HG02970 (cell line): ENCODE results near the gene ZHX3.

Experiments used
- ATAC-seq: cut with Tn5 transposase; IDR thresholded peaks from one replicate; pipeline ENCODE4 v1.9.1; 2021; ENCODE audit warnings: mild to moderate bottlenecking, moderate library complexity, moderate number of reproducible peaks; ENCODE audit not compliant: unreplicated experiment, low FRiP score

Gene ZHX3

DNA sequence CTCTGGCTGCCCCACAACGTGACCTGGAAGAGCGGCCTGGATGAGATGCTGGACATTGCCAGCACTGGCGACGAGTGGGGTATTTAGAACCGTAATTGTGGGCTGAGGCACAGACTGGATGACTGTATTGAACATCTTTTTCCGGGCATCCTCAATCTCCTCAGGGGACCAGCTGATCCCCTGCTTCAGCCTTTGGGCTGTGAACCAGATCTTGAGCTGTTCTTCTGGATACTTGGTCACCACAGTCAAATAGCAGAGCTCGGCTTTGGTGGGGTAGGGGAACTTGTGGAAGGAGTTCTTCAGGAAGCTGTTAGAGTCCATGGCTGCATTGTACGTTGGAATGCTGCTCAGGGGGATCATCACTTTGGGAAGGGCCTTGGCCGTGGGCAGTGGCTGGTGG, 113.9 kb downstream of the ZHX3 start:
- no peak for ATAC-seq

- no peak for ATAC-seq
These were observed 115.1 kb downstream of the ZHX3 start for GRCh38 chr20:41202426-41202825.

- no peak for ATAC-seq
These were observed 115.8 kb downstream of the ZHX3 start for GRCh38 chr20:41201760-41202159.

- ATAC-seq: no peak
These were observed 116.9 kb downstream of the ZHX3 start for GRCh38 chr20:41200446-41201202.

GRCh38 chr20:41198443-41198842, 119.1 kb downstream of the ZHX3 start:
- ATAC-seq: no peak

DNA sequence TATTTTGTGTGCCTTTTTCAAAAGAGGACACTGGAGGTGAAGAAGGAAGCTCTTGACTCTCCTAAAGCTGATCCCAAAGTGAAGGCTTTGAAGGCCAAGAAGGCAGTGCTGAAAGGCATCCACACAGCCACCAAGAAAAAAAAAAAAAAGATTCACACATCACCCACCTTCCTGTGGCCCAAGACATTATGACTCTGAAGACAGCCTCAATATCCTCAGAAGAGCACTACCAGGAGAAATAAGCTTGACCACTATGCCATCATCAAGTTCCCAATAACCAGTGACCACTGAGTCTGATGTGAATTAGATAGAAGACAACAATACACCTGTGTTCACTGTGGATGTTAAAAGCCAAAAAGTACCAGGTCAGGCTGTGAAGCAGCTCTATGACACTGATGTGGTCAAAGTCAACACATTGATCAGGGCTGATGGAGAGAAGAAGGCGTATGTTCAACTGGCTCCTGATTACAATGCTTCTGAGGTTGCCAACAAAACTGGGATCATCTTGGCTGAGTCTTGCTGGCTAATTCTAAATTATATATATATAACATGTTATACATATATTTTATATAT, 120.8 kb downstream of the ZHX3 start:
- ATAC-seq: no peak

GRCh38 chr20:41192575-41192974, 125.0 kb downstream of the ZHX3 start:
- ATAC-seq: no peak

DNA sequence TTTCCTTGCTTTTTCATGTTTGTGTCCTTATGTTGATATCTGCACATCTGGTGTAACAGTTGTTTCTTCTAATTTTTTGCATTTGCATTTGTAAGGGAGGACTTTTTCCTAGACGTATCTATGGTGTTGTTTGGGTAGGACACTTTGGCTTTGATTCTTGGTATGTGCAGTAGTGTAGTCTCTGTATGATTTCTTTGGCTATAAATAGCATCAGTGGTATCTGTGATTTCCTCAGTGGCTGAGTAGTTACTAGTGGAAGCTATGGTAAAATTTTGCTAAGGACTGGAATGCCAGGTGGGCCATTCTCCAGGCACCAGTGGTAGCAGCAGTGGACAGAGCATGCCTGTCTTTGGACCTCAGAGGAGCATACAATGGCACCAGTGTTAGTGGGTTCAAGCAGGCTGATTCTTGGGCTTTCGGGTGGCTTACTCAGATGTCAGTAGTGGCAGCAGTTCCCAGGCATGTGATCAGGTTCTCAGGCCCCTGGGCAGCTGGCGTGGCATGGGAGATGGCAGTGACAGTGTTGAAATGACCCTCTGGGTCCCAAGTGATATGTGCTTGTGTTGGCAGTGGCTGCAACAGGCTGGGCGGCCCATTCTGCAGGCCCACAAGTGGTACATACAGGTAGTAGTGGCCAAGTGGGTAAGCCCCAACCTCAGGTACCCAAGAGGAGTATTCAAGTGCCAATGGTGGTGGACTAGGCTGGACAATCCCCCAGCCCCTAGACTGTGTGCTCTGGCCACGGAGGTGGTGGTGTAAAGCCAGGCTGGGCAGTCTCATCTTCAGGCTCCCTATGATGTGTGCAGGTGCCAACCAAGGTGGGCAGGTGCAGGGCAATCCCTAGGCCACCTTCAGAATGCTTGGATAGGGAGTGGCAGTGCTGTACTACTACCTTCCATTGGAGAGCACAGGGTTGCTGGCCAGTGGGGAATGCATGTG, 125.7 kb downstream of the ZHX3 start:
- ATAC-seq: no peak

DNA sequence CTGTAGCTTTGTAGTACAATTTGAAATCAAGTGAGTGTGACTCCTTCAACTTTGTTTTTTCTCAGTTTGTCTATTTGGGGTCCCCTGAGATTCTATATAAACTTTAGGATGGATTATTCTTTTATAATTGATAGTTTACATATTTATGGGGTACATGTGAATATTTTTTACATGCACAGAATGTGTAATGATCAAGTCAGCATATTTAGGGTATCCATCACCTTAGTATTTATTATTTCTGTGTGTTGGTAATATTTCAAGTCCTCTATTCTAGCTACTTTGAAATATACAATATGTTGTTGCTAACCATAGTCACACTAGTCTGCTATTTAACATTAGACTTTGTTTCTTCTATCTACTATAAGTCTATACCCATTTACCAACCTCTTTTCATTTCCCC, 129.9 kb downstream of the ZHX3 start:
- no peak for ATAC-seq

- ATAC-seq: no peak
These were observed 132.3 kb downstream of the ZHX3 start for GRCh38 chr20:41185013-41185757.

GRCh38 chr20:41183831-41184230, 133.7 kb downstream of the ZHX3 start:
- ATAC-seq: no peak

DNA sequence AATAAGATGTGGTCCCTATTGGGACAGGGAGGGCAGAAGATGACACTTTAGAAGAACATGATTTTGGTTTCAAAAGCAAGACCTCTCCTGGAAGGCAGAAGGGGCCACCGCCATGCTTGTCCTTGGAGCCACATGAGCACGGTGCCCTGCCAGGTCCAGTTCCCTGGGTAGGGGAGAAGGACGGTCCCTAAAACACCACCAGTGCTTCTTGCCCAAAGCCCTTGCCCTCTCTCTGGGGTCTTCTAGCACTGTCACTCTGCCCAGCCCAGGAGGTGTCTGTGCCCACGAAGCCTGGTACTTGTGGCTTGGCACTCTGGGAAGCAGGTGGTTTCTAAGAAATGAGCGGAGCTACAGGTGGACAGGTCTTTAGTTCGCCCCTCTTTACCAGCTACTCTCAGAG, 134.1 kb downstream of the ZHX3 start:
- no peak for ATAC-seq

DNA sequence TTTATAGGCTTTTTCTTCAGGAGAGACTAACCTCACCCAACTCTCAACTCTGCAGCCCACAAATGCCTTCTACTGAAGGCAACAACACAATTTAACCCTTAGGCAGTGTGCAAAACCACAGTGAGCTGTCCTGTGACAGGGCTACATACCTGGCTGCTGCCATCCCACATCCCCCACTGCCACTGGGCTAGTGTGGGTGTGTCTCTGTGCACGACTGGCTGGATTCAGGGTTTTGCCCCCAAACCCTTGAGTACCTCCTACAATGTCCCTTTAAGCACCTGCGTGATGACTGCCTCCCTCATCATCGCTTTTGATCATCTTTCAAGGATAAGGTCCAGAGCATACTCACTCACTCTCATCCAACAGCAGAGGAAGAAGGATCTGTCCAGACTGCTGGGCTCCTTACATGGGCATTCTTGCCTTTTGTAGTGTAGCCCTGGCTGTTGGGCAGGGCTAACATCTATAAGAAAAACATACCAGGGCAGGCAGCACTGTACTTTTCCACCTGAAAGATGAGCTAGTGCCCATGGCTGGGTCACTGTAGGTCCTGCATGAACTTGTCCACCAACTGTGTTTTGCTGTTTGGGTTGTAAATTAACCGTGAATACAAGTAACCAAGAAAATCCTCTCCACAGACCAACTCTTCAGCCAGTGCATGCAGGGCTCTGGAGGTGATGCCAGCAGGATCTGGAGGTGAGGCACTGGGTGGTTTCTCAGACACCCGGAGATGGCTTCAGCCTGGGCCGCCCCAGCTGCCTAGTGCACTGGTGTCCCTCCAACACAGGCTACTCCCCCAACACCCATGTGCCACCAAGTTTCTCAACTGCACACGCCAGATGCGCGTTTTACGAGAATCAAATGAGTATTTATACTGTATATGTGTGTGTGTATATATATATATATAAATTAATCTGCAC, 135.0 kb downstream of the ZHX3 start:
- ATAC-seq: no peak

- no peak for ATAC-seq
These were observed 136.0 kb downstream of the ZHX3 start for GRCh38 chr20:41181567-41181966.

- no peak for ATAC-seq
These were observed 136.8 kb downstream of the ZHX3 start for GRCh38 chr20:41180599-41181333.

- ATAC-seq: no peak
These were observed 137.6 kb downstream of the ZHX3 start for GRCh38 chr20:41179961-41180360.

- ATAC-seq: no peak
These were observed 138.6 kb downstream of the ZHX3 start for GRCh38 chr20:41178904-41179432.

DNA sequence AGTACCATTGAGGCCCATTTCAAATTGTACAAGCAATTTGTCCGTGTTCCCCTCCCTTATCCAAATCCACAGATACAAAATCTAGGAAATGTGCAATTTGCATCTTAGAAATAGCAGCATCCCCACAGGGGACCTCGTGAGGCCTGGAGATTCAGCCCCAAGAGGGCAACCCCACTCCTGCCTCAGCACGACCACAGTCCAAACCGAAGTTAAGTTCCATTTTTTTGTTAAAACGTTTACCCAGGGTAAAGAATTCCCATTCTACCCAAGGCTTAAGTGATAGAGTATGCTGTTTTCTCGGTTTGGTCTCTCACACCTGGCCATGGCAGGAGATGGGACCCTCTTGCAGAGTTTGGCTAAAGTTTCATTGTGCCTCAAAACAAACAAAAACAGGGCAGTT, 139.0 kb downstream of the ZHX3 start:
- no peak for ATAC-seq

GRCh38 chr20:41177636-41178035, 139.9 kb downstream of the ZHX3 start:
- ATAC-seq: no peak
